Measurements from ENCODE around the gene COL26A1. TPM values are rescaled to one million over a fixed set of nuclear protein-coding genes. Genes with fewer than 3 reads are reported as not detected.
"Not testable (repeated sequence)": the region's sequence is repeated elsewhere in the genome, so short reads cannot be mapped to it uniquely, and the experiment has no call there.

Gene COL26A1
- polyA plus RNA-seq, 1 donor: 1.5 TPM

DNA sequence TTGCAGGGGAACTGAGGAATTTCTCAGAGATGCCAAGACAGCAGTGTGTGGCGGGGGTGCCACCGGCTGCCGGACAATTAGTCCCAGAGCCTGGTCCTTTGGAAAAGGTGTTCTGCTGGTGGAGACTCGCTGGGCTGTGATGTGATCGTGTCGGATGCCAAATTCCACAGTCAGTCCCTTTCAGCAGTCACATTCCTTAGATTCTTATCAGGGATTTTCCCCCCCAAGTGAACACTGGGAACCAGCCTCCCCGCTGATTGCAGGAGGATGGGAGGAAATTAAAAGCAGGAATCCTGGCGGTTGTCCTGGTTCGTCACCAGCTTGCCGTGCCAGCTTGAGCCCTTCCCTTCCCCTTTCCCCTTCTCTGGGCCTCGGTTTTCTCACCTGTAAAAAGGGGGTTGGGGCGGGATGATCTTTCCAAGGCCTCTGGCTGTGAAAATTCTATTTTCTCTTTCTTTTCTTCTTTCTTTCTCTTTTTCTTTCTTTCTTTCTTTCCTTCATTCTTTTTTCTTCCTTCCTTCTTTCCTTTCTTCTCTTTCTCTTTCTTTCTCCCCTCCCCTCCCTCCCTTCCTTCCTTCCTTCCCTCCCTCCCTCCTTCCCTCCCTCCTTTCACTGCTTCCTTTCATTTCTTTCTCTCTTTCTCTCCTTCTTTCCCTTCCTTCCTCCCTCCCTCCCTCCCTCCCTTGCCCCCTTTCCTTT lies 39.6 kb downstream of the COL26A1 start:
- DNase-seq (ENCODE audit: low read depth): no peak

DNA sequence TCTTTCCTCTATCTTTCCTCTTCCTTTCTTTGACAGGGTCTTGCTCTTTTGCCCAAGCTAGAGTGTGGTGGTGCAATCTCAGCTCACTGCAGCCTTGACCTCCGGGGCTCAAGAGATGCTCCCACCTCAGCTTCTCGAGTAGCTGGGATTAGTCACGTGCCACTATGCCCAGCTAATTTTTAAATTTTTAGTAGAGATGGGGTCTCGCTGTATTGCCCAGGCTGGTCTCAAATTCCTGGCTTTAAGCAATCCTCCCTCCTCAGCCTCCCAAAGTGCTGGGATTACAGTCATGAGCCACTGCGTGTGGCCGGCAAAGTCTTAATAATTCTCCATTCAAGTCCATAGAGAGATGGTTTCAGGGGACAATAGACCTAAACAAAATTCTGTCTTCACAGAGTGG lies 40.2 kb downstream of the COL26A1 start:
- no peak for DNase-seq (ENCODE audit: low read depth)

DNA sequence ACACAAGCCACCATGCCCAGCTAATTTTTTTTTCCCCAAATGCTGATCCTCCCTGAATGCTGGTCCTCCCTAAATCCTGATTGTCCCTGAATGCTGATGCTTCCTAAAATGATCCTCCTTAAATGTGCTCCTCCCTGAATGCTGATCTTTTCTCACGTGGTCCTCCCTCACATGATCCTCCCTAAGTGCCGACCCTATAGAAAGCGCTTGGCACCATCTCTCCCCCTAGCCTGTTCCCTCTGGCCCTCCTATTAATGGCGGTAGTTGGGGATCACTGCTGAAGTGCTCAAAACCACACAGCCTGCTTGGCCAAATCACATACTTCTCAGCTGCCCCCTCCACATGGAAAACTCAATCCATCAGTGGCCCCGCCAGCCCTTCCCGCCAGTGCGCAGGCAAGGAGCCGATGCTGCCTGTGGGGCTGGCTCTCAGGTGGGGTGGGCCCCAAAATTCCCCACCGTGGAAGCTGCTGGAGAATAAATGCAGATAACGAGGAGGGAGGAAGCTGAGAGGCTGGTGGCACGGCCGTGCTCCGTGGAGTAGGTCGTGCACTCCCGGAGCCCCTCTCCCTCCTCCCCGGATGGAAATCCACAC lies 42.9 kb downstream of the COL26A1 start:
- no peak for DNase-seq (ENCODE audit: low read depth)

DNA sequence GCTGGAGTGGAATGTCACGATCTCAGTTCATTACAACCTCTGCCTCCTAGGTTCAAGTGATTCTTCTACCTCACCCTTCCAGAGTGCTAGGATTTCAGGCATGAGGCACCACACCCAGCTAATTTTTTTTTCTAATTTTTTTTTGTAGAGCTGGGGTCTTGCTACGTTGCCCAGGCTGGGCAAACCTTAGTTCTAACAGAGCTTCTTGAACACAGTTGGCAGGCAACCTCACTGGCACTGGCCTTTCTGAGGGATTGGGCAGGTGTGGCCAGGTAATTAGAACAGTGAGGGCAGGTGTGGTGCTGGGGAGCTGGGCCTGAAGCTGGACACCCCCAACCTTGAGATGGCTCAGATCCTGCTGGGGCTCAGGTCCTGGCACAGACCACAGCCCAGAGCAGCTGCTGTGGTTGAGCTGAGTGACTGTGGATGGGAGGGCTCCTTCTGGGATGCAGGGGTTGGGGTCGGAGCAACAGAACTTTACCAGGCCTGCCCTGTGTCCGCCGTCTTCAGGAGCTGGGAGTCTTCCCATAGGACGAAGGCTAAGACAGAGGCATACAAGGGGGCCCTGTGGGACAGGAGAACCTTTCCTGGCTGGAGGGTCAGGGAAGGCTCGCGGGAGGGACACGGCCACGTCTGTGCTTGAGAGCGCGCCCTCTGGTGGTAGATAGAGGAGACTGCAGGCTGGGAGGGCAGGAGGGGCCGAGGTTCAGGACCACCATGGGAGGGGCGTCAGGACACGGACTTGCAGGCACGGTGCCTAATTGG lies 48.2 kb downstream of the COL26A1 start:
- no peak for DNase-seq (ENCODE audit: low read depth)

DNA sequence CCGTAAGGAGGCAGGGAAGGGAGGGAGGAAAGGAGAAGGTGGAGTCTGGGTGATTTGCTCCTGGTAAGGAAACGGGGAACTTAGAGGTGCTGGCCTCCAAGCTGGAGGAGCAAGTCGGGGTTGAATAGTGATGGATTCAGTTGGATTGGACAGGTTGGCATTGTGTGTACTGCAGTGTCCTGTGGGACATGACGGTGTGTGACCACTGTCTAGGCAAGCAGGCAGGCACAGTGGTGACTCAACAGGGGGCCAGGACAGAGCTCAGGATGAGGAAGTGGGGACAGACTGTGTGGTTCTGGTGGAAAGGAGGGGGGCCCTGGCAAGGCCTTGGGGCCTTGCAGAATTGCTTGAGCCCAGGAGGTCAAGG lies 48.8 kb downstream of the COL26A1 start:
- DNase-seq (ENCODE audit: low read depth): no peak

DNA sequence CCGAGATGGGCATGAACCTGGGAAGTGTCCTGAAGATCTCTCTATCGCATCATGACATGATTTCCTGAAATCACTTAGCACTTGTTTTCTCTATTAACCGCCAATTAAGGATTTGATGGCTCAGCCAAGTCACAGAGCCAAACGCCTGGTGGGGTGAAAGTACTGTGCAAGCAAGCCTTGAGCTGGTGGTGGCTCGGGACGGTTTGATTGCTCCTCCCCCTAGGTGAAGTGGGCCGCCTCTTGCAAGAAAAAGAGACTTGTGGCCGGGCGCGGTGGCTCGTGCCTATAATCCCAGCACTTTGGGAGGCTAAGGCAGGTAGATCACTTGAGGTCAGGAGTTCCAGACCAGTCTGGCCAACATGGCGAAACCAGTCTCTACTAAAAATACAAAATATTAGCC lies 50.3 kb downstream of the COL26A1 start:
- DNase-seq (ENCODE audit: low read depth): no peak

DNA sequence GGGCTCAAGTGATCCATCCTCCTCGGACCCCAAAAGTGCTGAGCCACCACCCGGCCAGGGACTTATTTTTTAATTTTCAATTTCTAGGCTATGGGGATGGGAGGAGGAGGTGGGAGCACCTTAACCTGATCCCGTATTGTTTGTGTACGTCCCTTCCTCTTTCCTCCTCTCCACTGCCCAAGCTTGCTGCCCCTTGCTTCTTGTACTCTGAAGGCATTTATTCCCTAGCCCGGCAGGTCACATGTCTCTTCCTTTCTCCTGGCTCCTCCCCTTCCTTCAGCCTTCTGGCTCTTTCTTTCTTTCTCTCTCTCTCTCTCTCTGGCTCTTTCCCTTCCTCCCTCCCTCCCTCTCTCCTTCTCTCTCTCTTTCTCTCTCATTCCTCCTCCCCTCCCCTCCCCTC lies 56.0 kb downstream of the COL26A1 start:
- no peak for DNase-seq (ENCODE audit: low read depth)

DNA sequence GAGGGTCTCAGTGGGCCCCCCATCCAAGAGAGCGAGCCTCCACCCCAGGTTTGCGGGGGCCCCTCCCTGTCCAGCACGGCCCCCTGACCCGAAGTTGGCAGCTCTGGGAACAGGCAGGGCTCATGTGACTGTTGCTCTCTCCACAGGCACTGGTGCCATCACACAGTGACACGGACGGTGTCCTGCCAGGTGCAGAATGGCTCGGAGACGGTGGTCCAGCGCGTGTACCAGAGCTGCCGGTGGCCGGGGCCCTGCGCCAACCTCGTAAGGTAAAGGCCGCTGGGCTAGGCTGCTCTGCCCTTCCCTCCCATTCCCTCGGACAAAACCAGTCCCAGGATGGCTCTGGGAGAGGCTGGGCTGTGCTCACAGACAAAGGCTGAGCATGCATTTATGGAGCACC lies 57.2 kb downstream of the COL26A1 start:
- DNase-seq (ENCODE audit: low read depth): no peak

DNA sequence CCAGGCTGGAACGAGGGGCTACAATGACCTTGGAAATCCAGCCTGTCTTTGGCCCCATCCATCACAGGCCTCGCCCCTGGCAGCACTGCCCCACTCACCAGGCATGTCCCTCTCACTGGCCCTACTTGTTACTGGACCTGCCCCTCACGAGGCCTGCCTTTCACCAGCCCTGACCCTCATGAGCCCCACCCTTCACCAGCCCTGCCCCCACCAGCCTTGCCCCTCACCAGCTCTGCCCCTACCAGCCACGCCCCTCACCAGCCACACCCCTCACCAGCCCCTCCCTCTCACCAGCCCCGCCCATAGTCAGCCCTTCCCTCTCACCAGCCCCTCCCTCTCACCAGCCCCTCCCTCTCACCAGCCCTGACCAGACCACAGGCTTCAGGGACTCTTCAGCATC lies 57.8 kb downstream of the COL26A1 start:
- DNase-seq (ENCODE audit: low read depth): no peak

DNA sequence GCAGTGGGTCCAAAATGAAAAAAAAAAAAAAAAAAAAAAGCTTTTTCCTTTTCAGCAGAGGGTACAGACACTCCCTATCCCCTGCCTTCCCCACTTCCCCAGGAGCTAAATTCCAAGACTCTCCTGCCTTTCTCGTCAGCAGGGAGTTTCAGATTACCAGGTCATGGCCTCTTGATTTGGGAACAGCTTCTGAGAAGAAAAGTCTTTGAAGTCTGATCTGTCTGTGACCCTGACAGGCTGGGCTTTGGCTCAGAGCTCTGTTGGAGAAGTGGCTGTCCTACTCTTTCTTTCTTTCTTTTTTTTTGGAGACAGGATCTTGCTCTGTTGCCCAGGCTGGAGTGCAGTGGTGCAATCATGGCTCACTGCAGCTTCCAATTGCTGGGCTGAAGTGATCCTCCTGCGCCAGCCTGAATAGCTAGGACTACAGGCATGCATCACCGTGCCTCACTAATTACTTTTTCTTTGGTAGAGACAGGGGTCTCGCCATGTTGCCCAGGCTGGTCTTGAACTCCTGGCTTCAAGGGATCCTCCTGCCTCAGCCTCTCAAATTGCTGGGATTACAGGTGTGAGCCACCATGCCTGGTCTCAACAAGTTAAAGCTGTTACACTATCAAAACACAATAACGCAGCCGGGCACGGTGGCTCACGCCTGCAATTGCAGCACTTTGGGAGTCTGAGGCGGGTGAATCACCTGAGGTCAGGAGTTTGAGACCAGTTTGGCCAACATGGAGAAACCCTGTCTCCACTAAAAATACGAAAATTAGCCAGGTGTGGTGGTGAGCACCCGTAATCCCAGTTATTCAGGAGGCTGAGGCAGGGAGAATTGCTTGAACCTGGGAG lies 59.9 kb downstream of the COL26A1 start:
- no peak for DNase-seq (ENCODE audit: low read depth)

DNA sequence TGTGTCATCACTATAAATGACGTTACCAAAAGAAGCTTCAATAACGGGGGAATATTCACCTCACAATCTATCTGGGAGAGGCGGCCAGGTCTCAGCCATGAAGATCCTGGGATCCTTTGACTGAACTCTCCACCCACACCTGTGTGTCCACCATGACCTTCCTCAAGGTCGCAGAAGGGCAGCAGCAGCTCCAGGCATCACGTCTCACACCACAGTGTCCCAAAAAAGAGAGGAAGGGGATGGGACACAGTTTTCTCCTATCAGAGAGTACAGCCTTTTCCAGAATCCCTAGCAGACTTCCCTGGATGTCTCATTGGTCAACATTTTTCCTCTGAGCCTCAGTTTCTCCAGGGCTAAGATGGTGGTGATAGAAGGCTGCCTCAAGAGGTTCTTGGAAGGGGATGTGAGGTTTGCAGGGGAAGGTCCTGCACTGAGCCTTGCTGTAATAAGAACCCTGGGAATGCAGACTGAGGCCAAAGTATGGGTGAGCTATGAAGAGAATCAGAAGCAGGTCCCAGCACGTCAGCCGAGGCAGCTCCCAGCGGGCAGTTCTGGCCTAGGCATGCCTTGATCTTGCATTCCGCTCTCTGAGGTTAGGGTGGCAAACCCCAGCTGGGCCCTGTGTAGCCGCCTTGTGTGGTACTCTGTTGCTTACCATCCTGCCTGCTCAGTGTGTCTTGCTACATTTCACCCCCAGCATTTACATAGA lies 63.8 kb downstream of the COL26A1 start:
- DNase-seq (ENCODE audit: low read depth): no peak

DNA sequence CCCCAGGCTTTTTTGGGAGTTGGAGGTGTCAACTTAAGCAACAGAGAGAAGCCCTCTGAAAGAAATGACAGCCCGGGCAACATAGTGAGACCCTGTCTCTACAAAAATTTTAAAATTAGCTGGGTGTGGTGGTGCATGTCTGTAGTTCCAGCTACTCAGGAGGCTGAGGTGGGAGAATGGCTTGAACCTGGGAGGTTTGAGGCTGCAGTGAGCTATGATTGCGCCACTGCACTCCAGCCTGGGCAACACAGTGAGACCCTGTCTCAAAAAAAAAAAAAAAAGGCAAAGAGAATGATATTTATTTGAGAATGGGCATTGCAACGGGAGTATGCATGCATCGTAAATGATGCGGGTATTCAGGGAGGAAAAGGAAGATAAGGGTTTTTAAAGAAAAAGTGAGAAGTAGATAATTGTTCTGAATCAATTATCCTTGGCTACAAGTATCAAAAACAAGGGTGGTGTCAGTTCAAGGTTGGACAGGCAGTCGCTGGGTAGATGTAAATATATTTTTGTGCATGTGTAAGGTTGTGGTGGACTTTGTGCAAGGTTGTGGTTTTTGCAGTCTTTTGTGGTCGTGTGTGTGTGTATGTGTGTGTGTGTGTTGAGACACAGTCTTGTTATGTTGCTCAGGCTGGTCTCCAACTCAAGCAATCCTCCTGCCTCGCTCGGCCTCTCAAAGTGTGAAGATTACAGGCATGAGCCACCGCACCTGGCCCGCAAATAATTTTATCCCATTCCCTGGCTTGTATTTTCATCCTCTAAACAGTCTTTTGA lies 65.6 kb downstream of the COL26A1 start:
- no peak for DNase-seq (ENCODE audit: low read depth)

DNA sequence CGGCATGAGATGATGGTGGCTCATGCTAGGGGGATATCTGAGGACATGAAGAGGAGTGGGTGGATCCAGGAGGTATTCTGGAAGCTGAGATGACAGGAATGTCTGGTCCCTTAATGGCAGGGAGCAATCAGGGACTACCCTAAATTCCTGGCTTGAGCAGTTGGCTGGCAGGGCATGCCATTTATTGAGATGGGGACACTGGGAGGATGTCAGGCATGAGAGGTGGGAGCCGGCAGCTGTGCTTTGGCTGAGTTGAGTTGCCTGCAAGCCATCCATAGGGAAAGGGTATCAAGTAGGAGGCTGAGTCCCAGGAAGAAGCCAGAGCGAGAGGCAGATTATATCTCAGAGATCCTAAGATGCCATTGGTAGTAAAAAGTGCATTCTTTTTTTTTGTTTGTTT lies 69.6 kb downstream of the COL26A1 start:
- DNase-seq (ENCODE audit: low read depth): no peak

DNA sequence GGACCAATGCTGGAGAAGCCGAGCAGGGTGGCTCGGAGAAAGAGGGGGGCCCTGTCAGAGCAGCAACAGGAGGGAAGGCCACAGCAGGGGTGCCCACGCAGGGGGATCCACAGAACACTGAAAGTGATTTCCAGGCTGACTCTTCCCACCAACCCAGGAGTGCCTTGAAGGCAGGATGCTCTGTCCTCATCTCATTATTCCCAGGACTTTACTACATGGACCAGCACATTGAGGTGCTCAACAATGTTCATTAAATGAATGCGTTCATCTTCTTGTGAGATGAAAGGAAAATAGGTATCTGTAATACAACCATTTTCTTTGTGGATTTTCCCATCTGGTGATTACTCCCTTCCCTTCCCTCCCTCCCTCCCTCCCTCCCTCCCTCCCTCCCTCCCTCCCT lies 71.0 kb downstream of the COL26A1 start:
- DNase-seq (ENCODE audit: low read depth): no peak

DNA sequence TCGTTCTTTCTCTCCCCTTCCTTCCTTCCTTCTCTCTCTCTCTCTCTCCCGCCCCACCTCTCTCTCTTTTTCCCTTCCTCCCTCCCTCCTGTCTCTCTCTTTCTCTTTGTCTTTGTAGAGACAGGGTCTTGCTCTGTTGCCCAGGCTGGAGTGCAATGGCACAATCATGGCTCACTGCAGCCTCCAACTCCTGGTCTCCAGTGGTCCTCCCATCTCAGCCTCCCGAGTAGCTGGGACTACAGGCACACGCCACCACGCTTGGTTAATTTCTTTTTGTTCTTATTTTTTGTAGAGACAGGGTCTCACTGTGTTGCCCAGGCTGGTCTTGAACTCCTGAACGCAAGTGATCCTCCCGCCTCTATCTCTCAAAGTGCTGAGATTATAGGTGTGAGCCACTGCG lies 71.5 kb downstream of the COL26A1 start:
- not testable (repeated sequence) for DNase-seq (ENCODE audit: low read depth)

DNA sequence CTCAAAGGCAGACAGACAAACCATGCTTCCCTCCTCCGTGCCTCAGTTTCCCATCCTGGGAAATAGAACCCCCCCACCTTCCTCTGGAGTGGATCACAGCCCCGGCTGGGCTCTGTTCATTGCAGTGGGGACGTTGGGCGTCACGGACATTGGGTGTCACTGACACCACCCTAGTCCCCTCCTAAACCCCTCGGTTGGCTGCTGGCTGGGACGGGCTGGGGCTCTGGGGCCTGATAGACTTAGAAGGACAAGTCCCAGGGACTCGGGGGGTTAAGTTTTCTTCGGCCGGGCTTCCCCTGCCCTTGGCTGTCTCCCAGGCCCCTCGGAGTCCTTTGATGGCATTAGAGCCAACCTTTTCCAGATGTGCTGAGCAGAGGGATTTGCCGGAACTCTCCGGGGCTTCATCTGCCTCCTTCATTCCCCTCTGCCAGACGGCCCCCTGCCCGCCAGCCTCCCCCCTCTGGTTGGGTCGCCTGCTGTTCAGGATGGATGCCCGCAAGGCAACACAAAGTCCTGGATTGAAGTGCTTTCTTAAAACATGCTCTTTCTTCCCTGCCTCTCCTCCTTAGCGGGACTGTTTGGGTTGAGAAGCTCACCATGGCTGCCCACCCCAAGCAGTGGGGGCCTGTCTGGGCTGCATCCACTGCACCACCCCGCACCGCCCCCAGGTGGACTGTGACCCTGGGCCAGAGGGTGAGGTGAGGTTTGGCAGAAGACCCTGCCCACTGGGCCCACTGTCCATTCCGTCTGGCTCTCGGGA lies 73.0 kb downstream of the COL26A1 start:
- no peak for DNase-seq (ENCODE audit: low read depth)

DNA sequence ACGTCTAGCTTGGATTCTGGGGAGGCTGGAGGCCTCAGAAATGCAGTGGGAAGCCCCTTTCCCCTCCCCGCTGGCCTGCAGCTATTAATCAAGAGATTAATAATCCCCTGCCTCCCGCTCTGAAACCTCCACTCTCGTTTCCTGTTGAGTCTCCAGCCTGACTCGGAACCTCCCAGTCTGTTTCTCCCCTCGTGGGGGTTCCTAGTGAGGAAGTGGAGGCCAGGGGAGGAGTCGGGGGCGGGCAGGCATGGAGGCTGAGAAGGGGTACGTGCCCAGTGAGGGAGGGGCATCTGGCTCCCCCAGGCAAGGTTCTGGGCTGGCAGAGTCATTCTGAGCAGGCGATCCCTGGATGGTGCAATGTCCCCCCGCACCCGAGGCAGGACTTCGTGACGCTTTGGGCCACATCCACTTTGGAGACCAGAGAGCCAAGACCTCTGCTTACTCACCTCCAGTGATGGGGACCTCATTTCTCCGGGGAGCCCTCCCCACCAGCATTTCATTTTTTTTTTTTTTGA lies 73.6 kb downstream of the COL26A1 start:
- no peak for DNase-seq (ENCODE audit: low read depth)

DNA sequence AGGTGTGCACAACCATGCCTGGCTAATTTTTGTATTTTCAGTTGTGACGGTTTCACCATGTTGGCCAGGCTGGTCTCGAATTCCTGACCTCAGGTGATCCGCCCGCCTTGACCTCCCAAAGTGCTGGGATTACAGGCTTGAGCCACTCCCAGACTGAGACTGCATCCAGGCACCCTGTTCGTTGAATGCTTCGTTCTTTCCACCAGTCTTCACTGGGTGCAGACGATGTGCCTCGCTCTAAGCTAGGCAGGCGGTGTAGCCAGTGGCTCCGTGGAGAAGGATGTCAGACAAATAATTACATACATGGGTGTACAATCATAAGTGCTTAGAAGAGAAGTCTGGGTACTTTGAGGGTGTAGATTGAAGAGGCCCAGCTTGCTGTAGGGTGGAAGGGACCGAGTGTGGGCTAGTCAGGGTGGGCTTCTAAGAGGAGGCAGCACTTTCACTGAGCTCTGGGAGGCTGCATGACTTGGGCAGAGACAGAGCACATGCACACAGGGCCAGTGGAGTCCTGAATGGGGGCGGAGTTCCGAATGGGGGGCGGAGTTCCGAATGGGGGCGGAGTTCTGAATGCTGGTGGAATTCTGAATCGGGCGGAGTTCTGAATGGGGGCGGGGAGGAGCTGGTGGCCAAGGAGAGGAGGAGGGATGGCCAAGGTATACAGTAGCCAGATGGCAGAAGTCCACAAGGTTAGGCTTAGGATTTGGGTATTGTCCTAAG lies 74.3 kb downstream of the COL26A1 start:
- no peak for DNase-seq (ENCODE audit: low read depth)

DNA sequence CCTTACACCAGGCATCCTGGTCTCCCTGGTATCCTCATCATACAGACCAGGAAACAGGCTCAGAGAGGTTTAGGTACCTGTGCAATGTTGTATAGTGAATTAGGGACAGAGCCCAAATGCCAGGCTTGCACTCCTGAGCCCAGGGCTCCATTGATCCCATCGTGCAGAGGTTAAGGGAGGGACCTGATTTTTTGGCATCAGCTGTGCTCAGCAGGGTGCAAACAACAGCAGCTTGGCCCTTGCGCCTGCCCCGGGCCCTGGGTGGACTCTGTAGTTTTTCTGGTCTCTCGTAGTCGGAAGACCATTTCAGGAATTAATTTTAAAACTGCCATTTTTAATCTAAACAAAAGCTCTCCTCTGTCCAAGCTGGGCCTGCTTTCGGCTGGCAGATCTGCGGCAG lies 79.2 kb downstream of the COL26A1 start:
- DNase-seq (ENCODE audit: low read depth): no peak

Measured in forelimb muscle (tissue), 1 donor.